Right renal pelvis (tissue), 4 donors: Measurements from ENCODE around the gene SLC10A3. TPM values are rescaled to one million over a fixed set of nuclear protein-coding genes. Genes with fewer than 3 reads are reported as not detected.
"Not testable (repeated sequence)": the region's sequence is repeated elsewhere in the genome, so short reads cannot be mapped to it uniquely, and the experiment has no call there.

Experiments
- DNase-seq, 4 donors: peaks; one replicate each; pipeline ENCODE4 v3.0.0-alpha.2; 2013; ENCODE audit warnings: low read depth in 4 of 4, low spot score in 3 of 4, missing footprints in 1 of 4
- polyA plus RNA-seq, 4 donors: library from polyadenylated mRNA; unstranded; fragments of 120-200 nt; gene quantifications; one replicate each; pipeline ENCODE4 v1.2.1, GENCODE V29; 2013; ENCODE audit not compliant: insufficient read length in 4 of 4

SLC10A3 gene
- polyA plus RNA-seq, 4 donors, result 19.3 to 27.6 (median 19.6) TPM

- DNase-seq, result no peak
Measured at GRCh38 chrX:154512879-154513553, 22.6 kb upstream of the SLC10A3 start.

DNA sequence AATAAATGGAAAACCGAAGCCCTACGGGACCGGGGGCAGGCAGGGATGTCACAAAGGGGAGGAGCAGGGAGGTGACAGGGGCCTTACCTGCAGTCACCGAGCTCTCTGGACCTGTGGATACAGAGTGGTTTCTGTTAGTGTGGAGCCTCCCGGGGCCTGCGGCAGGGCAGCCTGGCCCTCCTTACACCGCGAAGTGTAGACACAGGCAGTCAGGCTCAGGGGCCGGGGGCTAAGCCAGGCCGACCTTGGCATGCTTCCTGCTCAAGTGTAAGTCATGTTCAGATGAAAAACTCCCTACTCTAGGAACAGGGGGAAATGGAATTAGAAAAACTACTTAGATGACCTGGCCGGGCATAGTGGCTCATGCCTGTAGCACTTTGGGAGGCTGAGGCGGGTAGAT, 21.3 kb upstream of the SLC10A3 start:
- DNase-seq, result no peak

DNA sequence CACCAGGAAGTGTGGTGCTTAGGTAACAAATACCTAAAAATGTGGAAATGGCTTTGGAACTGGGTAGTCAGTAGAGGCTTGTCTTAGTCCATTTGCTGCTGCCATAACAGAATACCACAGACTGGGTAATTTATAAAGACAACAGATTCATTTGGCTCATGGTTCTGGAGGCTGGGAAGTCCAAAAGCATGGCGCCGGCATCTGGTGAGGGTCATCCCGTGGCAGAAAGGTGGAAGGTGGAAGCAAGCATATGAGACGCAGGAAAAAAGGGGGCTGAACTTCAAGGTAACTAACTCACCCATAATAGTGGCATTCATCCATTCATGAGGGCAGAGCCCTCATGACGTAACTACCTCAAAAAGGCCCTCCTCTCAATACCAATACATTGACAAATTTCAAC, 19.0 kb upstream of the SLC10A3 start:
- DNase-seq, result no peak

- no peak for DNase-seq
Measured at GRCh38 chrX:154508384-154508745, 17.9 kb upstream of the SLC10A3 start.

- no peak for DNase-seq
Measured at GRCh38 chrX:154507673-154508383, 17.4 kb upstream of the SLC10A3 start.

DNA sequence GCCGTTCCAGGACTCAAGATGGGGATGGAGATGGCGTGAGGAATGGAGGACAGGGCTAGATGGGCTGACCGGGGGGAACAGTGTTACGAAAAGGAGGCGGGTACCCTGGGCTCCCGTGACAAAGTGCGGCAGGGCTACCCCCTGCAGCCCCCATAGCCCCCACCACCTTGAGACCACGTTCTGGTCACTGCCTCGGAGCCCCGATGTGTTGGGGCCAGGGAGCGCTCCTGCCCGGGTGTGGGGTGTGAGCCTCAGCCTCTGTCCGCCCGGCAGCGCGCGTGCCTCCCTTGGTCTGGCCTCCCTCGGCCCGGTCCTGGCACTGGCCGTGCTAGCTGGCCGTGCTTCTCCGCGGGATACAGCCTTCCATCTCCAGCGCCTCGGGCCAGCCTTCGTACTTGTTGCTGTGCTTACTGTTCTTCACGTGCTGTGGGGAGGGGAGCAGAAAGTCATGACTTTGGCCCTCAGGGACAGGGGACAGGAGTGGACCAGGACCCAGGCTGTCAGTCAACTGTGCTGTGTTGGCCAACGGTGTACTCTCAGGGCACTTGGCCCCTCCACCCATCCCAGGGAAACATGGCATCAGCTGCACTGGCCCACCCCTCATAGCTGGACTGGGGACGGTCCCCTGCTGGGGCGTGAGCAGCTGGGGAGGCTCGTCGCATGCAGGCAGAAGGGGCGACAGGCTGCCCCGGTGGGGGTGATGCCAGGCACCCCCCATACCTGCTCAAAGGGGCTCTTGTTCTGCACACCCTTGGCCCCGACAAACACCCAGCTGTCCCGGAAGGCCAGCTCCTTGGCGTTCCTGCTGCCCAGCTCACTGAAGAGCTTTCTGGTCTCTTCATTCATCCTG, 16.3 kb upstream of the SLC10A3 start:
- no peak for DNase-seq

- DNase-seq, result no peak
Measured at GRCh38 chrX:154505734-154506133, 15.3 kb upstream of the SLC10A3 start.

DNA sequence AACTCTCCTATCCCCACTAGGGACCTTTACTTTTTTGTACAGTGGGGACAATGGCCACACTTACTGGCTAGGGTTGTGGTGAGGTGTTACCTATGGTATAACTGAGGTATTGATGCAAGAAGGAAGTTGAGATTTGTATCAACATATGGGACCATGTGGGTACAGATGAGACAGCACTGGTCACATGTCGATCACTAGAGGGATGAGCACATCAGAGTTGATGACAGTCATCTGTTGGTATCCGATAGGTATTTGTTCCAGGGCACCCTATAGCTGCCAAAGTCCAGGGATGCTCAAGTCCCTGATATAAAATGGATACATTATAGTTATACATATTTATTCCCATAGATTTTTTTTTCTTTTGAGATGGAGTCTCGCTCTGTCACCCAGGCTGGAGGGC, 12.6 kb upstream of the SLC10A3 start:
- no peak for DNase-seq

- DNase-seq, result no peak
Measured at GRCh38 chrX:154502098-154502497, 11.7 kb upstream of the SLC10A3 start.

DNA sequence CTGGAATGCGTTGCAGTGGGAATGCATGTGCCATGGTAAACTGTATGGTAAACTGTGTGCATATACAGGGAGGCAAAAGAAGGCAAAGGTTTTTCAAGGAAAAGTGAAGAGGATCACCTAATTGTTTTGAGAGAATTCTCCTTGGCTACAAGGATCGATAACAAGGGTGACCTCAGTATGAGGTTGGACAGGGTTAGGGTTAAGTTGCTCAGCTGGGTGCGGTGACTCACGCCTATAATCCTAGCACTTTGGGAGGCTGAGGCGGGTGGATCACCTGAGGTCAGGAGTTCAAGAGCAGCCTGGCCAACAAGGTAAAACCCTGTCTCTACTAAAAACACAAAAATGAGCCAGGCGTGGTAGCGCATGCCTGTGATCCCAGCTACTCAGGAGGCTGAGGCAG, 11.0 kb upstream of the SLC10A3 start:
- DNase-seq, result not testable (repeated sequence)

DNA sequence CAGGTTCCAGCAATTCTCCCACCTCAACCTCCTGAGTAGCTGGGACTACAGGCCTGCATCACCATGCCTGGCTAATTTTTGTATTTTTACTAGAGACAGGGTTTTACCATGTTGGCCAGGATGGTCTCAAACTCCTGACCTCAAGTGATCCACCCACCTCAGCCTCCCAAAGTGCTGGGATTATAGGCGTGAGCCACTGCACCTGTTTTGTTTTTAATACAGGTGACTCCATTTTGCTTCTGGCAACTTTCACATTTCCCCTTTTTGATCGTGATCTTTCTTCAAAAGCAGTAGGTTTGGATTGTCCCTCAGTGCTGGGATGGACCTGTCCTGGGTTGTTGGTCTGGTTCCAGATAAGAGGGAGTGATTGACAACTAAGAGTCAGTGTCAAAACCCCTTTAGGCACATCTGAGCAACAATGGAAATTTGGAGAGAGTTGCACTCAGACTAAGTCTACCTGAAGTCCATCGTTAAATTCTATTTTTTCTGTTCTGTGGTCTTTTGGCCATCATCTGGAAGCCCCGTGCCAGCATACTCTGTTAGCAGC, 6.2 kb upstream of the SLC10A3 start:
- DNase-seq, result not testable (repeated sequence)

- no peak for DNase-seq
Measured at GRCh38 chrX:154495472-154495922, 5.1 kb upstream of the SLC10A3 start.

- no peak for DNase-seq
Measured at GRCh38 chrX:154494715-154495114, 4.3 kb upstream of the SLC10A3 start.

DNA sequence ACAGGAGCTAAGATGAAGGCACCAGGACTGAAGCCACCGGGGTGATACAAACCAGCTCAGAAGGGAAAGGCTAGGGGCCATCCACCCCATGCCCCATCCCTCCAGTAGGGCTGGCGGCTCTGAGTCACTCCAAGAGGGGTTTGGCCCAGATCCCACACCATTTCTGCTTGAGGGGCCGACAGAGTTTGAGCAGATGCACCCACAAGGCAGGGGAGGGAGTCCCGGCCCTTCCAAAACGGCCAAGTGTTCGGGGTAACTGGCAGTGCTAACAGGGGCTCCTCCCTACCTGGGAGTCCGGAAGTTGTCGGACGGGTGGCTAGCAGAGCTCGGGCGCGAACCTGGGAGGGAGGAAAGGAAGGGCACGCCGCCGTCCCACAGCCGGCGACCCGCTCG, 412 bp downstream of the SLC10A3 start:
- no peak for DNase-seq

GRCh38 chrX:154489182-154489581, 1.2 kb downstream of the SLC10A3 start:
- DNase-seq, result no peak

DNA sequence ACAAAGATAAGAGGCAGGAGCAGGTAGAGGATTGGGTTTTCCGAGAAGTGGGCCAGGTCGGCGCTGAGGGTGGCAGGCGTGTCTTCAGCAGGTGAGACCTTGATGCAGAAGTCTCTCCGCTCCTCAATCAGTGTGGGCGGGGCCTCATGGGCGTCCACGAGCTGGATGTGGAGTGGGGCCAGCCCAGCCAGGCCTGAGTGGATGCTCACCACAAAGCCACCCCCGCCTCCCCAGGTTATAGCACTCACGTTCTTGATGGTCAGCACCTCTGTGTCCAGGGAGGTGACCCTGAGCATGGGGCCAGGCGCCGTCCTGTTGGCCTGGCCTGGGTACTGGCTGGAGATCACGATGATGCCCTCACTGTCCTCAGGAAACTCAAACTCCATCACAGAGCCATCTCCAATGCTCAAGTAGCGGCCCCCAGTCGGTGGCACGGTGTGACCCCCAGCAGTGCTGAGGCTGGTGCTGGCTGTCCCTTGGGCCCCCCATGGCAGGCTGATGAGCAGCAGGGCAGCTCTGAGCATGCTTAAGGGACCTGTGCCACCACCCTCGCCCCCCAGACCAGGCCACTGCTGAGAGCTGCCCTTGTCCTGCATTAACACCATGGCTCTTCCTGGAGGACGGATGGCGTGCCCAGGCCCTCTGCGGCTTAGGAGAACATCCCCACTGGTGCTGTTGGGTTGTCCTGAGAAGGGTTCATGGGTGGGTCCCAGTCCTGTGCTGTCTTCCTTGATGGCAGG, 1.9 kb downstream of the SLC10A3 start:
- DNase-seq, result no peak

DNA sequence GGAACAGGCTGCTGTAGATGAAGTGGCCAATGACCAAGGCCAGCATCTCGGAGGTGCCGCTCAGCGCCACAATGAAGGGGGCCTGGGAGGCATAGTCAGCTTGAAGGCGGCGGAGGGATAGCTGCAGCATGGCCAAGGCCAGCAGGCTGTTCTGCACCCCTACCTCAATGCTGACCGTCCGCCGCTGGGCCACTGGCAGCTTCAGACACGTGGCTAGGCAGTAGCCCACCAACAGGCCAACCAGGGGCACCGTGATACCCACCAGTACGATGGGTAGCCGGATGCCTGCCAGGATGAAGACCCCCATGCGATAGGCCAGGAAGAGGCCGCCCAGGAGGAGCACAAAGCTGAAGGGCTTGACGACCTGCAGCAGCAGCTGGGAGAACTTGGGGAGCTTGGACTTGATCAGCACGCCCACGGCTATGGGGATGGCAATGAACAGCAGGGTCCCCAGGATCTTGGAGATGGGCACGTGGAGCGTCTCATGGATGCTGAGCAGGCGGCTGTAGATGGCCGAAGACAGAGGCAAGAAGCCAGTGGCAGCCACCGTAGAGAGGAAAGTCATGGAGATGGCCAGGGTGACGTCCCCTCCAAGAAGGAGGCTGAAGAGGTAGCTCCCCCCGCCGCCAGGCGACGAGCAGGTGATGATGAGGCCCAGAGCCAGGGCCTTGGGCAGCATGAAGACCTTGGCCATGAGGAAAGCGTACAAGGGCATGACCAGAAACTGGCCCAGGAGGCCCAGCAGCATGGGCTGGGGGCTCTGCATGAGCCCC, 2.7 kb downstream of the SLC10A3 start:
- DNase-seq, result no peak

DNA sequence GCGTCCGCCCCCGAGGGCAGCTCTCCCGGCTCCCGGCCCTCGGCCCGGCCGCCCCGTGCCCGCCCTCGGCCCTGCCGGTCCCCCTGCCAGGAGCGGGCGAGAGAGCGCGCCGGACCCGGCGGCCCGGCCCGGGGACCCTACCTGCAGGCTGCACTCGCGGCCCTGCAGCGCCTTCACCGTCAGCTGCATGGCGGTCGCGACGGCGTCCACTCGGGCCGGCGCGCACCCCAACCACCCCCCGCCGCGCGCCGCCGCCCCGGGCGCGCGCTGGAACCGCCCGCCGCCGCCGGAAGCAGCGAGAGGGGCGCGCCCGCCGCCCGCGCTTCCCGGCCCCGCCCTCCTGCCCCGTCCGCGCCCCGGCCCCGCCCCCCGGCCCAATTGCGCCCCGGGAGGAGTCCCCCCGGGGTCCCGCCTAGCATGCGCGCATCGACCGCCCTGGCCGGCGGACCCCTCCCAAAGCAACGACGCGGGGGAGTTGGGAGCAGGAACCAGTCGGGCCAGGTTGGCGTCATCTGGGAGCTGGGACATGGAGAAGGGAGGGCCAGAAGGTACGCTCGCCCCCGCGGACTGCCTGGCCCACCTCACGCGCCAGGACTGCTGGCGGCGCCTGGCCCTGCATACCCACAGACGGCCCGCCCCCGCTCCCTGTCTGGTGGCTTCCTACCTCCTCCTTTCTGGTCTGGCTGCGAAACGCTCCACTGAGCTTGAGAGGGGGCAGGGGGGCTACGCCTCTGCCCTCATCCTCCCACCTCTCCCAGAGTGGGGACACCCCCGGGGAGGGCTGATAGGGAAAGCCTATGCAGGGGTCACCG, 3.8 kb downstream of the SLC10A3 start, which contains the start of gene UBL4A:
Gene UBL4A, minus strand, starts transcription at position 220 of the 812 bp plus-strand sequence. Its CDS starts 31 bp downstream, at position 189.
- peak in 2 of 4 donors; percentile 48 to 60 for DNase-seq

- no peak for DNase-seq
Measured at GRCh38 chrX:154486052-154486395, 4.4 kb downstream of the SLC10A3 start.
